Esophagus muscularis mucosa (tissue), 4 donors: Measurements from ENCODE around the gene WDFY4.

Experiments
- CTCF ChIP-seq, 3 experiments: fragments of 200-600 bp in 2 of 3; fragments of 450-650 bp in 1 of 3; sonication (generic) in 2 of 3; IDR thresholded peaks; one replicate each; pipeline ENCODE4 v1.5.1; 2017 to 2019; ENCODE audit warnings: antibody characterized with exemption in 3 of 3, mild to moderate bottlenecking in 2 of 3, moderate library complexity in 1 of 3
- EP300 ChIP-seq: sonication (generic); formaldehyde crosslinking; IDR thresholded peaks from one replicate; pipeline ENCODE4 v1.6.1; 2017; ENCODE audit warnings: antibody characterized with exemption
- POLR2A ChIP-seq: fragments of 450-650 bp; IDR thresholded peaks from one replicate; pipeline ENCODE4 v1.6.1; 2017; ENCODE audit warnings: antibody characterized with exemption, moderate library complexity, mild to moderate bottlenecking, low read depth
- POLR2AphosphoS5 ChIP-seq, 2 donors: sonication (generic); formaldehyde crosslinking; IDR thresholded peaks; one replicate each; pipeline ENCODE4 v1.6.1; 2017; ENCODE audit warnings: antibody characterized with exemption in 2 of 2

- TF ChIP-seq CTCF (IDR thresholded peaks at IDR 0.05) = no peak
- TF ChIP-seq POLR2AphosphoS5 (IDR thresholded peaks at IDR 0.05) = no peak
- no peak for TF ChIP-seq EP300
- TF ChIP-seq POLR2A = no peak
Observed at GRCh38 chr10:48900371-48900801, 215.7 kb downstream of the WDFY4 start.
